Endodermal cell (in vitro differentiated cells): ENCODE results near the gene TRIM3. TPM values are rescaled to one million over a fixed set of nuclear protein-coding genes. Genes with fewer than 3 reads are reported as not detected.
A peak's percentile ranks its signal among the peaks of the same experiment; 100 is the strongest.

Experiments
- DNase-seq: peaks from one replicate; pipeline ENCODE4 v3.0.0-alpha.2; 2017
- H3K27ac ChIP-seq: 2 replicates; pipeline ENCODE4 v1.5.1; 2013; ENCODE audit warnings: mild to moderate bottlenecking, low read depth, low read length, moderate library complexity
- H3K27me3 ChIP-seq: 2 replicates; pipeline ENCODE4 v1.6.1; 2013; ENCODE audit warnings: mild to moderate bottlenecking, low read length, moderate library complexity; ENCODE audit not compliant: insufficient read depth, control insufficient read depth, poor library complexity, severe bottlenecking
- H3K36me3 ChIP-seq: 2 replicates; pipeline ENCODE4 v1.7.0; 2013; ENCODE audit warnings: mild to moderate bottlenecking, low read length, moderate library complexity; ENCODE audit not compliant: control insufficient read depth, insufficient read depth
- H3K4me1 ChIP-seq: one replicate; pipeline ENCODE4 v1.7.0; 2013; ENCODE audit warnings: low read length; ENCODE audit not compliant: control insufficient read depth, insufficient read depth
- H3K4me3 ChIP-seq: 2 replicates; pipeline ENCODE4 v1.5.1; 2013; ENCODE audit warnings: mild to moderate bottlenecking, low read length, moderate library complexity
- H3K9ac ChIP-seq: 2 replicates; pipeline ENCODE4 v1.6.1; 2013; ENCODE audit warnings: mild to moderate bottlenecking, low read length, moderate library complexity; ENCODE audit not compliant: poor library complexity, severe bottlenecking; ENCODE audit errors: extremely low read depth
- H3K9me3 ChIP-seq: 2 replicates; pipeline ENCODE4 v1.6.1; 2013; ENCODE audit warnings: mild to moderate bottlenecking, low read length, moderate library complexity; ENCODE audit not compliant: control insufficient read depth
- H3K27ac Mint-ChIP-seq: 2 replicates; pipeline ENCODE4 v1.8.0; 2020; ENCODE audit warnings: mixed read lengths
- H3K27me3 Mint-ChIP-seq: 2 replicates; pipeline ENCODE4 v1.8.0; 2021; ENCODE audit warnings: mild to moderate bottlenecking, mixed read lengths; ENCODE audit not compliant: insufficient read depth
- H3K36me3 Mint-ChIP-seq: 2 replicates; pipeline ENCODE4 v1.8.0; 2020; ENCODE audit warnings: low read depth, mixed read lengths
- H3K4me1 Mint-ChIP-seq: 2 replicates; pipeline ENCODE4 v1.8.0; 2020; ENCODE audit warnings: mixed read lengths
- H3K4me3 Mint-ChIP-seq: 2 replicates; pipeline ENCODE4 v1.8.0; 2020; ENCODE audit warnings: mild to moderate bottlenecking, moderate library complexity, mixed read lengths
- H3K9me3 Mint-ChIP-seq: 2 replicates; pipeline ENCODE4 v1.8.0; 2020; ENCODE audit warnings: mild to moderate bottlenecking, mixed read lengths
- WGBS, 2 experiments: methylation state at CpG; one replicate each; pipeline versions ENCODE4 v1.1.5 to v1.1.7; 2013; ENCODE audit warnings: missing lambda C conversion rate in 2 of 2, mixed read lengths in 1 of 2; ENCODE audit not compliant: insufficient coverage in 1 of 2, insufficient read length in 1 of 2; 5-methylcytosine and 5-hydroxymethylcytosine counted together
- total RNA-seq, 2 donors: library from RNA; stranded (reverse); fragmentation: NEBNext Ultra II Directional in 1 of 2; extraction: Animal tissue kit (Norgen Biotek cat#: 25700) in 1 of 2; gene quantifications; 2 replicates in 1 of 2; 3 replicates in 1 of 2; pipeline ENCODE4 v1.2.1, GENCODE V29; 2021
- TF ChIP-seq, protein P1 (sequence below): fragments of 200-600 bp; sonication (generic); conservative IDR thresholded peaks from 2 replicates; pipeline ENCODE4 v1.5.0; 2021; ENCODE audit warnings: antibody characterized with exemption, mild to moderate bottlenecking

The TRIM3 gene
- total RNA-seq, 2 donors from 2014 or later = 13.0 to 18.0 TPM

DNA sequence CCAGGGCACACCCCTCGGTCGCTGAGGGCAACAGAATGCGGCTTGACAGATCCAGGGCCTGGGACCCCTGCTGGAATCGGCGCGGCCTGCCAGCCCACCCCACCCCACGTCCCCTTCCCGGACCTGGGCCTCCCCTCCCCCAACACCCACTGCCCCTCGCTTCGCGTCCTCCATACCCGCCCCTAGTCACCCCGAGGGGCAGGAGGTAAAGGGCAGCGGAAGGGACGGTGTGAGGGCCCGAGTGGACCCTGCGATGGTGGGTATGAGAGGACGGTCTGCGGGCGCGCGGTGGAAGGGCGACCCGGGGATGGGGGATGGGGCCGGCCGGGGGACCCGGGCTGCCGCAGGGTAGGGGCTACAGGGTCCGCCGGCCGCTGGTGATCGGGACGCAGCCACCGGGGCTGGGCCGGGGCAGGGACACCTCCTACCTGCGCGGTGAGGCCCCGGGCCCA, 55.2 kb downstream of the TRIM3 start:
- Mint-ChIP-seq H3K4me1 (no peaks in the 10 kb centered on the region), H3K36me3 (no peaks in the 10 kb centered on the region), H3K27ac (no peak overlapping the region), H3K4me3 (no peak overlapping the region), H3K9me3 (no peaks in the 10 kb centered on the region), H3K27me3 (peaks cover 33% of the 10 kb centered on the region)
- H3K27me3 ChIP-seq = peaks cover 28% of the 10 kb centered on the region
- peak; percentile 85 for DNase-seq
- no peak overlapping the region for H3K27ac ChIP-seq
- peak overlapping the region; percentile 80 for H3K4me3 ChIP-seq
- TF ChIP-seq, protein P1, sequence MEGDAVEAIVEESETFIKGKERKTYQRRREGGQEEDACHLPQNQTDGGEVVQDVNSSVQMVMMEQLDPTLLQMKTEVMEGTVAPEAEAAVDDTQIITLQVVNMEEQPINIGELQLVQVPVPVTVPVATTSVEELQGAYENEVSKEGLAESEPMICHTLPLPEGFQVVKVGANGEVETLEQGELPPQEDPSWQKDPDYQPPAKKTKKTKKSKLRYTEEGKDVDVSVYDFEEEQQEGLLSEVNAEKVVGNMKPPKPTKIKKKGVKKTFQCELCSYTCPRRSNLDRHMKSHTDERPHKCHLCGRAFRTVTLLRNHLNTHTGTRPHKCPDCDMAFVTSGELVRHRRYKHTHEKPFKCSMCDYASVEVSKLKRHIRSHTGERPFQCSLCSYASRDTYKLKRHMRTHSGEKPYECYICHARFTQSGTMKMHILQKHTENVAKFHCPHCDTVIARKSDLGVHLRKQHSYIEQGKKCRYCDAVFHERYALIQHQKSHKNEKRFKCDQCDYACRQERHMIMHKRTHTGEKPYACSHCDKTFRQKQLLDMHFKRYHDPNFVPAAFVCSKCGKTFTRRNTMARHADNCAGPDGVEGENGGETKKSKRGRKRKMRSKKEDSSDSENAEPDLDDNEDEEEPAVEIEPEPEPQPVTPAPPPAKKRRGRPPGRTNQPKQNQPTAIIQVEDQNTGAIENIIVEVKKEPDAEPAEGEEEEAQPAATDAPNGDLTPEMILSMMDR = peak; percentile 22
- H3K9ac ChIP-seq = peak overlapping the region; percentile 56
- H3K9me3 ChIP-seq = no peaks in the 10 kb centered on the region
- H3K36me3 ChIP-seq = no peaks in the 10 kb centered on the region
- H3K4me1 ChIP-seq = no peaks in the 10 kb centered on the region
- WGBS, 2 experiments = 0 to 2% methylated on average over 11 to 37 of the region's 38 CpGs

DNA sequence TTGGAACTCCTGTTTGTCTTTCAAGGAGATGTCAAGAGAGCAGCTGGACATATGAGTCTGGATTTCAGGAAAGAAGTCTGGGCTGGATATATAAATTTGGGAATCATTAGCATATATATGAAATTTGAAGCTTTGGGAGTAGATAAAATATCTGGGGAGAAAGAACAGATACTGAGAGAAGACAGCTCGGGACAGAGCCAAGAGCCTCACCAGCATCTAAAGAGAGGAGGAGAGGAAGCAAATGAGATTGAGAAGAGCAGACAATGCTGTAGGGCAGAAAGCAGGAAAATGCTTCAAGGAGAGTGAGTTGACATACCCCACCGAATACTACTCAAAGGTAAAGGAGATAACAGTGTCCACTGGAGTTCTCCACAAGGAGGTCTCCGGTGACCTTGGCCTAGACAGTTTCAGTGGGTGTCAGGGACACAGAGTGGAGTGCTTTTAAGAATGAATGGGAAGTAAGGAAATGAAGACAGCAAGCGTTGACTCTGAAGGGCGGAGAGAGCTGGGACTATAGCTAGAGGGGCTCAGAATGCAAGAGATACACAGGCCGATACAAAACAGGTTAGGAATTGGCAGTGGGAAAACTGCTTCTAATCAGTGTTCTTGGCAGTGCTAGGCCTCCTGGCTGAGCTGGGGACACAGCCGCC, 55.7 kb downstream of the TRIM3 start:
- H3K4me3 ChIP-seq = peak overlapping the region; percentile 80
- no peaks in the 10 kb centered on the region for H3K36me3 ChIP-seq
- no peaks in the 10 kb centered on the region for H3K36me3 Mint-ChIP-seq
- H3K27ac ChIP-seq = no peak overlapping the region
- no peaks in the 10 kb centered on the region for H3K9me3 Mint-ChIP-seq
- no peak for DNase-seq
- peaks cover 23% of the 10 kb centered on the region for H3K27me3 ChIP-seq
- H3K4me1 Mint-ChIP-seq = peaks cover 3% of the 10 kb centered on the region
- TF ChIP-seq, protein P1 = no peak
- peak overlapping the region; percentile 1 for H3K9ac ChIP-seq
- no peak overlapping the region for H3K4me3 Mint-ChIP-seq
- H3K27ac Mint-ChIP-seq = no peak overlapping the region
- H3K4me1 ChIP-seq = no peaks in the 10 kb centered on the region
- H3K9me3 ChIP-seq = no peaks in the 10 kb centered on the region
- peaks cover 28% of the 10 kb centered on the region for H3K27me3 Mint-ChIP-seq
- WGBS, 2 experiments = 54 to 57% methylated on average over 7 of the region's 7 CpGs

DNA sequence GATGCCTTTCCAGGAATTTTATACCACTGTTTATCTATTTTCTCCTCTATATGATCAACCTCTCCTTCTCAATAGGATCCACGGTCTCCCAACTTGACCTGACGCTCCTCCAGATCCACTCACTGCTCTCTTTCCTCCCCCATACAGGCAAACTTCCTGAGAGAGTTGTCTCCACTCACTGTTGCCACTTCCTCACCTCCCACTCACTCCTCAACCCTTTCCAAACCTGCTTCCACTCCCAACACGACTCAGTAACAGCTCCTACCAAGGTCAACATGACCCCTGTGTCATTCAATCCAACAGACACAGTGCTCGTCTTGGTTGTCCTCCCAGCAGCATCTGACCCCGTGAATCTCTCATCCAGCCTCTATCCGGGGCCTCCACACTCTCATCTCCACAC, 57.9 kb downstream of the TRIM3 start:
- TF ChIP-seq, protein P1 = no peak
- Histone ChIP-seq H3K9me3 (no peaks in the 10 kb centered on the region), H3K27ac (no peak overlapping the region), H3K4me1 (no peaks in the 10 kb centered on the region), H3K4me3 (no peak overlapping the region), H3K27me3 (peaks cover 14% of the 10 kb centered on the region), H3K9ac (no peak overlapping the region), H3K36me3 (no peaks in the 10 kb centered on the region)
- Mint-ChIP-seq H3K27ac (no peak overlapping the region), H3K36me3 (no peaks in the 10 kb centered on the region), H3K4me3 (no peak overlapping the region), H3K9me3 (no peaks in the 10 kb centered on the region), H3K4me1 (peaks cover 5% of the 10 kb centered on the region), H3K27me3 (peaks cover 12% of the 10 kb centered on the region)
- WGBS, 2 experiments = 89 to 93% methylated on average over 5 to 6 of the region's 6 CpGs
- DNase-seq = no peak
